GM18951 (cell line): ENCODE data around the gene KRTAP10-11.

Source experiments
- POLR2A ChIP-seq: IDR thresholded peaks from 4 replicates; pipeline ENCODE4 v1.6.1; 2011; ENCODE audit warnings: mild to moderate bottlenecking; ENCODE audit not compliant: insufficient read length, insufficient read depth; ENCODE audit errors: extremely low read depth
- in situ Hi-C: fragments of 300-500 bp; cut with MboI; formaldehyde crosslinking; loops from one replicate; pipeline ENCODE4 v1.12.0; 2022; ENCODE audit warnings: low sequenced_read_pairs, mixed read lengths, inconsistent platforms; ENCODE audit not compliant: unreplicated experiment

Gene KRTAP10-11

GRCh38 chr21:44695641-44696040, 49.4 kb downstream of the KRTAP10-11 start:
- TF ChIP-seq POLR2A = no peak
- in situ Hi-C loops = no loop called here

GRCh38 chr21:44696572-44696971, 50.4 kb downstream of the KRTAP10-11 start:
- in situ Hi-C loops = no loop called here
- no peak for TF ChIP-seq POLR2A
